GM12892 (cell line): ENCODE measurements around the gene CLIC4.

Experiments used
- POLR2A ChIP-seq: IDR thresholded peaks from 2 replicates; pipeline ENCODE4 v1.6.1; 2011; ENCODE audit warnings: low read depth, low read length, control low read depth
- POLR2AphosphoS5 ChIP-seq: IDR thresholded peaks from 2 replicates; pipeline ENCODE4 v1.6.1; 2011; ENCODE audit warnings: low read depth, low read length, control low read depth
- TAF1 ChIP-seq: IDR thresholded peaks from 2 replicates; pipeline ENCODE4 v1.6.1; 2011; ENCODE audit warnings: low read depth, mild to moderate bottlenecking, control low read depth, low read length, borderline replicate concordance

DNA sequence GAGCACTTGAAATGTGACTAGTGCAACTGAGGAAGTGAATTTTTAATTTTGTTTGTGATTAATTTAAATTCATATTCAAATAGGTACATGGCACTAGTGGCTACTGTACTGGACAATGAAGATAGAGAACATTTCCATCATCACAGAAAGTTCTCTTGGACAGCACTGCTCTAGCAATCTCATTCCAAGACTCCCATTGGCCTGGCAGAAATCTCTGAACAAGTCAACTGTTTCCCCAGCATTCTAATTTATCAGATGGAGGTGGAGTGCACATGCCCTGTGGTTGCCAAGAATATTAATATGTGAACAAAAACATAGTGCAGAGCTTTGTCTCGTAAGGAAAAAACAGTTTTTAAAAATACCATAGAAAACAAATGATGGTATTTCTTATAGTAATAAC is 81.3 kb downstream of the CLIC4 start:
- TF ChIP-seq POLR2A (no peak), POLR2AphosphoS5 (no peak), TAF1 (no peak)
